Measurements from ENCODE around the gene TMUB2.

TMUB2 gene

DNA sequence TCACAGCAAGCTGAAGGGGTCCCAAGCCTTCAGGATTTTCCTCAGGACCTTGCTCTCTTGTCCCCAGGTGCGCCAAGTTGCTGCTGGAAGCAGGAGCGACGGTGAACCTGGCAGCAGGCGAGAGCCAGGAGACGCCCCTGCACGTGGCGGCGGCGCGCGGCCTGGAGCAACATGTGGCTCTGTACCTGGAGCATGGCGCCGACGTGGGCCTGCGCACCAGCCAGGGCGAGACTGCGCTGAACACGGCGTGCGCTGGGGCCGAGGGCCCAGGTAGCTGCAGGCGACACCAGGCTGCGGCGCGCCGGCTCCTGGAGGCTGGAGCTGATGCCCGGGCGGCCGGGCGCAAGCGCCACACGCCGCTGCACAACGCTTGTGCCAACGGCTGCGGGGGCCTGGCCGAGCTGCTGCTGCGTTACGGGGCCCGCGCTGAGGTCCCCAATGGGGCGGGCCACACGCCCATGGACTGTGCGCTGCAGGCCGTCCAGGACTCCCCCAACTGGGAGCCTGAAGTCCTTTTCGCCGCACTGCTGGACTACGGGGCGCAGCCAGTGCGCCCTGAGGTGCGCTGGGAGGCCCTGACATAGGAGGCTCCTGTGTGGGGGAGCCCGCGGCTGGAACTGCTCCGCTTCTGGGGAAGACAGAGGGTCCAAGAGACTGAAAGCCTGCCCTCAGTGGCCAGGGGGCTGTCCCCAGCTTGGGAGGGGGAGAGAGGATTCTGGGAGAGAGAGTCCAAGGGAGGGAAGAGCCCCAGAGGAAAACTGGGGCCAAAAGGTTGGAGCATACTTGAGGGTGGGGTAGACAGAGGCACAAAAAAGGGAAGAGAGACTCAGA lies 9.9 kb upstream of the TMUB2 start:
- no peak for DNase-seq

DNA sequence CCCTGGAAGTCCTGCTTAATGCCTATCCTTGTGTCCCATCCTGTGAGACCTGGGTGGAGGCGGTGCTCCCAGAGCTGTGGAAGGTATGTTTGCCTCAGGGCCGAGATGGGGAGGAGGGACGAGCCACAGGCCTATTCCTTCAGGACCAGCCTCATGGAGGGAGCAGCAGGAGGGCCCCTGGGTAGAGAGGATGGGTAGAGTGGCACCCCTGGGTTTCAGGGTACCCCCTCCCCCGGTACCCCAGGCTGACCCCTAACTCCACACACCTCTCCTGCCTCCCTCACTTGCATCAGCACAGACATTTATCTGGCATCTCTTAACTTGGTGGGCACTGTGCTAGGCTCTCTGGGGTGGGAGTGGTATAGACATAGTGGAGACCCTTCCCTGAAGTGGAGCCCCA lies 9.1 kb upstream of the TMUB2 start:
- no peak for DNase-seq

DNA sequence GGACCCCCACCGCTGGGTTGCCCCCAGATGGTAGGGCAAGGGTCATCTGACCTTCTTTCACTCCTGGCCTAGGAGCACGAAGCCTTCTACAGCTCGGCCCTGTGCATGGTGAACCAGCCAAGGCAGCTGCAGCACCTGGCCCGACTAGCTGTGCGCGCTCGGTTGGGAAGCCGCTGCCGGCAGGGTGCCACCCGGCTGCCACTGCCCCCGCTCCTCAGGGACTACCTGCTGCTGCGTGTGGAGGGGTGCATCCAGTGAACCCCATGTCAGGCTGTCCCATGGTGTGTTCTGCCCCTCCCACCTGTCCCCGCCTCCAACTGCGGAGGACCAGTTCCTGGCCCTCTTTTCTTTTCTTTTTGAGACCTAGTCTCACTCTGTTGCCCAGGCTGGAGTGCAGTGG lies 8.6 kb upstream of the TMUB2 start:
- no peak for DNase-seq

DNA sequence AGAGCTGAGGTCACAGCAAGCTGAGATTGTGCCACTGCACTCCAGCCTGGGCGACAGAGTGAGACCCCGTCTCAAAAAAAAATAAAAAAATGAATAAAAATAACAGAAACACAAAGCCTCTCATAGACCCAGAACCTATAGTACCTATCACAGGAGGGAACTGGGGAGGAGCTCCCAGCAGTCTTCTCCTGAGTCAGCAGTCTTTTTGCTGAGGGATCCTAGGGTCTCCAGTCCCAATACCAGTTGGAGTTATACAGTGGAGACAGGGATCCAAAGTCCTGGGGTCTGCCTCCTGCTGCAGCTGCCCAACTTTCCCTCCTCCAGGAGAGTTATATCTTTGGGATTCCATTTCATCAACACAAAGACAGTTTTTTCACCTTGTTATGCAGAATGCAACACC lies 3.7 kb upstream of the TMUB2 start:
- no peak for DNase-seq

DNA sequence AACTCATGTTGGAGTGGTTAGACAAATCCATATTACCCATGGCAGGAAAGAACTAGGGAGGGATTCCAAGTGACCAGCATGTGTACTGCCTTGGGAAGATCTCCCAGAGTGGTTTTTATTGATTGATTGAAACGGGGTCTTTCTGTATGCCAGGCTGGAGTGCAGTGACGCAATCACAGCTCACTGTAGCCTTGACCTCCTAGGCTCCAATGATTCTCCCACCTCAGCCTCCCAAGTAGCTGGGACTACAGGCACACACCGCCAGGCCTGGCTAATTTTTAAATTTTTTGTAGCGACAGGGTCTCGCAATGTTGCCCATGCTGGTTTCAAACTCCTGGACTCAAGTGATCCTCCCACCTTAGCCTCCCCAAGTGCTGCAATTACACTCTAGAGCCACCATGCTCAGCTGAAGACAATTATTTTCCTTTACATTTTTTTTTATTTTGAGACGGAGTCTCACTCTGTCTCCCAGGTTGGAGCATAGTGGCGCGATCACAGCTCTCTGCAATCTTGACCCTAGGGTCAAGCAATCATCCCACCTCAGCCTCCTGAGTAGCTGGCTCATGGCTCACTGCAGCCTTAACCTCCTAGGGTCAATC lies 2.5 kb upstream of the TMUB2 start:
- no peak for DNase-seq

DNA sequence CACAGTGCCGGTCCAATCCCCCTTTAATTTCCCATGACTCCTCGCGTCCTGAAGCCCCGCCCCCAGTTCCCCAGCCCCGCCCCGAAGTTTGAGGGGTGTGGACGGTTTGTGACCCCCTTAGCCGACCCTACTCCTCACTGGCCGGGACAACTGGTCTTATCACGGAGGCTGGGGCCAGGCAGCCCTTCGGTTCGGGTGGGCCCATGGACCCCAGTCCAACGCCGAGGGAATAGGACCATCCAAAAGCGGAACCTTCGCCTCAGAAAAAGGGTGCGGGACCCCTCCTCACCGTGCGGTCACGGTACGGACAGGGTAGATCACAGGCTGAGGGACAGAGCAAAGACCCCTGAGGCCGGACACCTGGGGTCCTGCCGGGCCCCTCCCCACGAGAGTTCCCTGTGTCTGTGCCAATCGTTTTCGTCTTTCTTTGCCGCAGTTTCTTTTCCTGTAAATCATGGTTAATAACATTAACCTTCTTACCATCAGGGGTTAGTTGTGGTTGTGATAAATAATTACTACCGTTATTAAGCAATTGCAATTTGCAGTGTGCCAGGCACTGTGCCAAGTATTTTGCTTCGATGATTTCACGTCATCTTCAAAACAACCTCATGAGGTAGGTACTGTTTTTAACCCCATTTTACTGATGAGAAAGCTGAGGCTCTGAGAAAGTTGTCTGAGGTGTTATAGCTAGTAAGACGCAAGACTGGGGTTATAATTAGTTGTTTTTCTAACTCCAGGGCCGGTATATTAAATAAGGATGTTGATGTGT lies 543 bp downstream of the TMUB2 start:
- no peak for DNase-seq

DNA sequence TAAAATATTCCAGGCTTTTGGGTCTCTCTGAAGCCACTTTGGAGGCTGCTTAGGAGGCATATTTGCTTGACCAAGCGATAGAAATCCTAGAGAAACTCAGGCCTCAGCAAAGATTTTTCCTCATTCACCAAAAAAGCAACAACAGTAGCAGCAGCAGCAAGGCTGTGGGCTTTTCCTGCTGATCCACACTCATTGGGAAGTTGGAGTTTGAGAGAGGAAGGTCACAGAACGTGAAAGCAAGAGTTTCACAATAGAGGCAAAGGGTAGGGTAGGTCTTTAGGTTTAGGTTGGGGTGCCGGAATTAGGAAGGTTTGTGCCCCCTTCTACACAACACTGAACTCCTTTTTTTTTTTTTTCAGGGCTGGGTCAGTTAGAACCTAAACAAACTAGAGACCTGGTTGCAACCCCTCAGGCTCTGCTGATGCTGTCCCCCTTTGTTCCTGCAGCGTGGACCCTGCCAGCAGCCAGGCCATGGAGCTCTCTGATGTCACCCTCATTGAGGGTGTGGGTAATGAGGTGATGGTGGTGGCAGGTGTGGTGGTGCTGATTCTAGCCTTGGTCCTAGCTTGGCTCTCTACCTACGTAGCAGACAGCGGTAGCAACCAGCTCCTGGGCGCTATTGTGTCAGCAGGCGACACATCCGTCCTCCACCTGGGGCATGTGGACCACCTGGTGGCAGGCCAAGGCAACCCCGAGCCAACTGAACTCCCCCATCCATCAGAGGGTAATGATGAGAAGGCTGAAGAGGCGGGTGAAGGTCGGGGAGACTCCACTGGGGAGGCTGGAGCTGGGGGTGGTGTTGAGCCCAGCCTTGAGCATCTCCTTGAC lies 2.0 kb downstream of the TMUB2 start:
- no peak for DNase-seq

DNA sequence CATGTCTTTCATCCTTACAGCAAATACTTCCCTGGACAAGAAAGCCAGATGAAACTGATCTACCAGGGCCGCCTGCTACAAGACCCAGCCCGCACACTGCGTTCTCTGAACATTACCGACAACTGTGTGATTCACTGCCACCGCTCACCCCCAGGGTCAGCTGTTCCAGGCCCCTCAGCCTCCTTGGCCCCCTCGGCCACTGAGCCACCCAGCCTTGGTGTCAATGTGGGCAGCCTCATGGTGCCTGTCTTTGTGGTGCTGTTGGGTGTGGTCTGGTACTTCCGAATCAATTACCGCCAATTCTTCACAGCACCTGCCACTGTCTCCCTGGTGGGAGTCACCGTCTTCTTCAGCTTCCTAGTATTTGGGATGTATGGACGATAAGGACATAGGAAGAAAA lies 3.7 kb downstream of the TMUB2 start:
- DNase-seq: no peak

DNA sequence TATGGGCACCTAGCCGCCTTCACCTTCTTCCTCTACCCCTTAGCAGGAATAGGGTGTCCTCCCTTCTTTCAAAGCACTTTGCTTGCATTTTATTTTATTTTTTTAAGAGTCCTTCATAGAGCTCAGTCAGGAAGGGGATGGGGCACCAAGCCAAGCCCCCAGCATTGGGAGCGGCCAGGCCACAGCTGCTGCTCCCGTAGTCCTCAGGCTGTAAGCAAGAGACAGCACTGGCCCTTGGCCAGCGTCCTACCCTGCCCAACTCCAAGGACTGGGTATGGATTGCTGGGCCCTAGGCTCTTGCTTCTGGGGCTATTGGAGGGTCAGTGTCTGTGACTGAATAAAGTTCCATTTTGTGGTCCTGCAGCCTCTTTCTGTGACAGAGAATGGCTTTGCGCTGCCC lies 4.6 kb downstream of the TMUB2 start:
- no peak for DNase-seq

DNA sequence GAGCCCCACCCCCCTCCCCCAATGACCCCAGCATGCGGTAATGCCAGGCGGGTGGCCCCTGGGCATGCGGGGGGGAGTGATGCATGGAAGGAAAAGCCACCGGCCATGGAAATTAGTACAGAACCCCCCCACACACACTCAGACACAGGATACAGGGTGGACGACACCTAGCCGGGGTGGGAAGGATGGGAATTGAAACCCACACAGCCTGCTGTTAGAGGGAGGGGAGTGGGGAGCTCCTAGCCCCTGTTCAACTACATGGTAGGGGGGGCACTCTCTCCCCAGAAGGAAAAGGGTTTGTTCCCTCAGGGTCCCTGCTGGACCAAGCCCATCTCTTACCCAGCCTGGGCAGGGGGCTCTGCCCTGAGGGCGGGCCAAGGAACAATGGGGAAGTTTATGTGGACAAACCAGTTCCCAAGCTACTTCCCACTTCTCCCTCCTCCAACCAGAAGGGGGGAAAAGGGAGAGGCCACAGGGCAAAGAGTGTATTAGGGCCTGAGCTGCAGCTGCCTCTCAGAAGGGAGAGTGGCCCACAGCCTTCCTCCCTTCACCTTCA lies 5.2 kb downstream of the TMUB2 start:
- DNase-seq: peak; percentile 92

DNA sequence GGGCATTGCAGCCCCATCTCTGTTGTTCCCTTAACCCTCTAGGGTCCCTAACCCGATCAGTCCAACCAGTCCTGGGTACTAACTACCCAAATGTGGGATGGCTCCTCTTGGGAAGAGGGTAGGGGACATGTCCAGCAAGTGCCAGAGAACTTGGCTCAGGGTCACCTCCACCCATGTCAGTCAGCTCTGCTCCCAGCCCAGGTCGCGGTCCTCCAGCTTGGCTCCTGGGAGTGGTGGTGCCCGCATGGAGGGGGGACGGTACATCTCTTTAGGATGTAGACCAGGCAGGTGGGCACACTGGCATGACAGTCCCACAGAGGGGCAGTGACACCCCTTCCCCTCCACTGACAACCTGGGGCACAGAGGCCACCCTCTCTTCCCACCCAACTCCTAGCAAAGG lies 6.0 kb downstream of the TMUB2 start:
- DNase-seq: no peak

DNA sequence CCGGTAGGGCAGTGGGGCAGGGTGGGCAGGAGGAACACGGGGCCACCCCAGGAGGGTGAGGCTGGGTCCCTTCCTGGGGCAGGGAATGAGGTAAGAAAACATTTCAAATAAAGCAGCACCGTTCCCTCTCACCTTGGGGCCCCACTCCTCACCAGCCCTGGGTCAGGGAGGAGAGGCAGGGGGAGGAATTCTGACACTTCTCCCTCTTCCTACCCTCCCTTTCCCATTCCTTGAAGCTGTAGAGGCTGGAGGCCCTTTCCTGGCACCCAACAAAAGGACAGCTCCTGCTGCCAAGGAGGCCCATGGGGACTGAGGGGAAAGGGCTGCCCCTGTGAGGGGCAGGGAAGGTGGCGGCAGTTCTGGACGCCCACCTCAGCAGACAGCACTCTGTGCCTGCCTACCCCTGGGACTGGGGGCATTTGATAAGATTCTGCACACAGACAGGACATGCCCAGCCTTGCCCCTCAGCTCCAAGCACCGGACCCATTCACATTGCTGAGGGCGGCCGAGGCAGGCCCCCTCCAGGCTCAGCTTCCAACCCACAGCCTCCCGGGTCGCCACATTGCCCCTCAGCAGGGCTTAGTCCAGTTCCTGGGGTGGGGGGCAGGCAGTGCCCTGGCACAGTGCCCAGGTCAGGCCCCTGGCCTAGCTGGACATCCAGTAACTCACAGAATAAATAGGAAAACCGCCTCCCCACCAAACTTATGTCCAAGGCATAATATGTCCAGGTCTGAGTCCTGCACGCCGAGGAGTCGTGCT lies 6.7 kb downstream of the TMUB2 start:
- no peak for DNase-seq

DNA sequence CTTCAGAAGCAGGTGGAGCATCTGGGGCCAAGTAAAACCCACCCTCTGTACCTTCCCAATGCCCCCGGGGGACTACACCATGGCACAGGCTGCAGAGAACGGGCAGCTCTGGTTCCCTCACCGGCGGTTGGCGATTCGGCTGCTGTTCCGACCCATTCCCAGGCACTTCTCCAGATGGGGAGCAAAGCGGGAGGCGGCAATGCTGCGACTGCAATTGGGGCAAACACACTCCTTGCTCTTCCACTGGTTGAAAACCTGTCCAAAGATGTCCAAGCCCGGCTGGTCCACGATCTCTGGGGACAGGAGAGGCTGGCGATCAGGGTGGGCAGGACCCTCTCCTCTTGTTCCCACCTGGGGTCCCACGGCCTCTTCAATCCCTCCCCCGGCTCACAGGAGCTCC lies 10.3 kb downstream of the TMUB2 start:
- DNase-seq: no peak

DNA sequence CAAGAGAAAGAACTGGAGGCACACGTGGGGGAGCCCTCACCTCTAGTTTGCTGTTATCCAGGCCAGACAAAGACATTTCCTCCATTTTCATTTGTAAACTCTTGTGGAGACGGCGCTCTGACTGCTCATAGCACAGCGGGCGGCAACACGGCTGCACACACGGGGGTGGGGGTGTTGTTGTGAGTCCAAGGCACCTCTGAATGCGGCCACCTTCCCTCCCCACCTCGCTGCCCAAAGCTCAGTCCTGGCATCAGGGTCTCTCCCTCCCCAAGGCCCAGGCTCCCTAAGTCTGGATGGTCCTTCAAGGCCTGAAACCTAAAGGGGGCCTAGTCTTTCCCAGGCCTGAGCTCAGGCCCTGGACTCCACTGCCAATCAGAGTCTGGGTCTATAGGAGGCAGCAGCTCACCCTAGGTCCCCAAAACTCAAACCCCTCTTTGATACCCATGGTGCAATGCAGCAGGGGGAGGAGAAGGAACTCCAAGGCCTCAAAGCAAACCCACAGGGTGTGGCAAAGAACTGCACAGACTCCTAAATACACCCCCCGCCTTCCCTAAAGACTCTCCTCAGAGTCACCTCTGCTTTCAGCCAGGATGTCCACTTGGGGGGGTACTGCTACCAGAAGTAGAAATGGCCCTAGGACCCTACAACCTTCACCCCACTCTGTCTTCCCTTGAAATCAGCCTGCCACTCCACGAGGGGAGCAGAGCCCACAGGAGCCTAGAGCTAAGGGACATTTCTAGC lies 11.4 kb downstream of the TMUB2 start:
- DNase-seq: no peak

DNA sequence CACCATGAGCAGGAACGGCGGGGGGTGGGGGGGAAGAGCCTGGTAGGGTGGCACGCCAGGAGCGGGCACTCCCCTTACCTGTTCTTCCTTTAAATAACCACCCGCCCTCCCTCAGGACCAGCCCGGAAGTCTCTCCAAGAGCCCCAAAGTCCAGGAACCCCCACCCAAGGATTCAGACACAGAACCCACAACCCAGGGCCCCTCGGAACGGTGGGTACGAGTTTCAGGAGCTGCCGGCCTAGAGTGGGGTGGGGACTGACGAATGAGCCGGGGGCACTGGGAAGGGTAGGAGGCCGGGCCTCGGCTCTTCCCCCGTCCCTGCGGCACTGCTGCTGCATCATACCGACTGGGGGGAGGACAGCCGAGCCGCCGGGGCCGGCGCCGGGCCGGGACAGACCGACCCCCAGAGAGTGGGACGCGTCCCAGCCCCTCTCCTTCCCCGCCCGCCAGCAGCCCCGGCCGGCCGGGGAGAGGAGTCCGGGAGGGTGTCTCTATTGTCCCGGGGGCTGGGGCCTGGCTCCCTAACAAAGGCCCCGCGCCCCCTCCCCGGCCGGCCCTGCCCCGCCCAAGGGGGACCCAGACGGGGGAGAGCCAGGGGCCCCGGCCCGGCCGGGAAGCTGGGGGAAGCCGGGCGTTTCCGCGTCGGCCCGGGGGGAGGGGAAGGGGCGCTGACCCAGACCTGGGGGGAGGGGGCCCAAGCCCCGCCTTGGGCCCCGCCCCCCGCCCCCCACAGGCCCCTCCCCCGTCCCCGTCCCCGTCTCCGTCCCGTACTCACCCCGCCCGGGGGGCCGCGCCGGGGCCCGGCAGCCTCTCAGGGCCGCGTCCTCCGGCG lies 12.2 kb downstream of the TMUB2 start:
- DNase-seq: peak; percentile 90

DNA sequence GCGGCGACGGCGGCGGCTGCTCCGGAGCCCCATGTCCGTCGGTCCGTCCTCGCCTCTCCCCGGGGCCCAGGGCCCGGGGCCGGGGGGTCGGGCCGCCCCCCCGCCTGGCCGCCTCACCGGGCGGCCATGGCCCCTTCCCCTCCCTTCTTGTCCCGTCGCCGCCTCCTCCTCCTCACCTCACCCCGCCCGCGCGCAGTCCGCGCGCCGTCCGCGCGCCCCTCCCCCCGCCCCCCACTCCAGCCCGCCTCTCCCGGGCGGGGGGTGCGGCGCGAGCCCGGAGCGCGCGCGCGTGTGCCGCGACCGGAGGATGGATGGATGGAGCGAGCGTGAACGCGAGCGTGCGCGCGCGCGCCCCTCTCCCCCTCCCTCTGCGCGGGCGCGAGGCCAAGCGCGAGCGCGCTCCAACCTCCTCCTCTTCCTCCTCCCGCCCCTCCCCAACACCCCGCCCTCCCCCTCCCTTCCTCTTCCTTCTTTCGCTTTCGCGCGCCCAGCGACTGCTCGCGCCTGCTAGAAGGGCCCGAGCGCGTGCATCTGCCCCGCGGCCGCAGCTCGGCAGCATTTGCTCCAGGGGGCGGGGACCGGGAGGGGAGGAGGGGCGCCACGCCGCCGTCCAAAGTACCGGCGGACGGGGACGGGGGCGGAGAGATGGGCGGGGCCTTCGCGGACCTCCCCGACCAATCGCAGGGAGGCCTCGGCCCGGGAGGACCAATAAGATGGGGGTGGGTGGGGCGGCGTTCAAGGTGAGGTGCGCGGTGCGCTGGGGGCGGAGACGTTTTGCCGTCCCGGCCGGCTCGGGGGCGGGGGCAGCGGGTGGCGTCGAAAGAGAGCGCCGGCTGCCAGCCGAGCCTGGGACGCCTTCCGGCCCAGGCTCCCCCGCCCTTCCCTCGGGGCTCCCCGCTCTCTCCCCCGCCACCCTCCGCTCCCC lies 13.0 kb downstream of the TMUB2 start, which contains the start of gene ATXN7L3:
Gene ATXN7L3, minus strand, starts transcription at position 332 of the 925 bp plus-strand sequence. CDS start 1,814 bp downstream, outside the sequence.
- peak; percentile 100 for DNase-seq

DNA sequence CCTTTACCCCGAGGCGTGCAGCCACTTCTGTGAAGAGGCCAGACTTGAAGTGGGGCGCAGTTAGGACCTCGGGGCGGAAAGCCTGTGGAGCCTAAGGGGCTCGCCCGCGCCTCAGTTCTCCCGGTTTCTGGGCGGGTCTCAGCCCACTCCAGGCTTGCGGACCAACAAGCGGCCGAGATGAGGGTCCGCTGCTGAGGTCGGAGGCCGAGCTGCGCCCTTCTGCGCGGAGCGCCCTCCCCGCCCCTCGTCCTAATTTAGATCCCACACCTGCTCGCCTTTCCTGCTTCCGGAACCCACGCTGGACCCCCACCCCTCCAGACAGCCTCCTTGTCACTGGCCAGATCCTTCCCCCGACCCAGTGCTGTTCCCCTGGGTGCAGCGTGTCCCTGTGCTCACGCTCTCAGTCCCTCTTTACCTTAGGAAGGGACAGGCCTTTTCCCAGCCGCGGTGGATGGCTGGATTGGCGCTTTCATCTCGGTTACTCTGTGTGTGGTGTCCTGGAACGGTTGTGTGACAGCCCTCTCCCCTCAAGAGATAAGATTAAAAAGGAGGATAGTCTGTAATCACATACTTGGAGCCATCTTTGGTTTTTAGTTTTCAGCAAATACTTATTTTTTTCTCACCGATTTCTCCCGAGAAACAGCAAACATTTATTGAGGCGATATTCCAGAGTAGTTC lies 13.8 kb downstream of the TMUB2 start:
- DNase-seq: no peak

DNA sequence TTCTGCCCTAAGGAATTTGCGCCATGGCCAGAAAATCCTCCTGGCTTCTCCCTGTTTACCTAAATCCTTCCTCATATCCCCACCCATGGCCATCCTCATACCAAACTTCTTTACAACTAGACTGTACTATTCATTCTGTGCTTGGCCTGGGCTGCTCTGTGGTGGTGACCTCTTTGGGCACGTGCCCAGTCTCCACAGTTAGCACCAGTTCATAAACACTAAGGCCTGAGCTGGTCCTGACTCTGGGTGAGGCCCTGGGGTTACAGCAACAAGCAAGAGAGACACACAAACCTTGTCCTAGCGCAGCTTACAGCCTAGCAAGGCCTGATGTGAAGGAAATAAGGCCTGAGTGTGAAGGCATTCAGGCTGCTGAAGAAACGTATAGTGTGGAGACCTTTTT lies 16.0 kb downstream of the TMUB2 start:
- no peak for DNase-seq

Measured in islet precursor cell (in vitro differentiated cells).